Bladder microvascular endothelial cell (primary cell): ENCODE measurements around the gene MRPS21. TPM values are rescaled to one million over a fixed set of nuclear protein-coding genes. Genes with fewer than 3 reads are reported as not detected.

Experiments used
- total RNA-seq: library from RNA; depleted of rRNA; stranded (reverse); fragments of >200 nt; gene quantifications from 2 replicates; pipeline ENCODE4 v1.2.3, GENCODE V29; 2014

Gene MRPS21
- total RNA-seq, result 51.5 and 75.6 TPM in 2 replicates

GRCh38 chr1:150293433-150294253 is at the start of gene MRPS21:
Gene MRPS21, plus strand, starts transcription at chr1:150293861. Its CDS starts 506 bp downstream, at chr1:150294367.

GRCh38 chr1:150257624-150258585 is 35.8 kb upstream of the MRPS21 start, which contains the start of gene CA14:
Gene CA14, plus strand, starts transcription at chr1:150257774. Its CDS starts 355 bp downstream, at chr1:150258129.

GRCh38 chr1:150268705-150269403 is 24.8 kb upstream of the MRPS21 start, which contains the start of gene APH1A:
Gene APH1A, minus strand, starts transcription at chr1:150269016. Its CDS starts 206 bp downstream, at chr1:150268810.

GRCh38 chr1:150281758-150282557 is 11.7 kb upstream of the MRPS21 start, which contains the start of gene CIART:
Gene CIART, plus strand, starts transcription at chr1:150282554. Its CDS starts 714 bp downstream, at chr1:150283268.

Other genes with a start within 250 kb of the MRPS21 start
- 18.6 and 43.3 TPM in 2 replicates for gene VPS45, start 226.1 kb upstream of the MRPS21 start, total RNA-seq
- gene PLEKHO1, start 143.9 kb upstream of the MRPS21 start, total RNA-seq, result 91.6 and 107 TPM in 2 replicates
- 19.4 and 26.1 TPM in 2 replicates for gene ANP32E, start 57.7 kb upstream of the MRPS21 start, total RNA-seq
- gene CA14, start 36.1 kb upstream of the MRPS21 start, total RNA-seq, result not detected in 2 replicates
- gene APH1A, start 24.8 kb upstream of the MRPS21 start, total RNA-seq, result 122 and 129 TPM in 2 replicates
- gene C1orf54, start 21.1 kb upstream of the MRPS21 start, total RNA-seq, result 32.9 and 85.2 TPM in 2 replicates
- gene CIART, start 11.3 kb upstream of the MRPS21 start, total RNA-seq, result 0.65 and 1.7 TPM in 2 replicates
- 33.8 and 47.1 TPM in 2 replicates for gene PRPF3, start 27.7 kb downstream of the MRPS21 start, total RNA-seq
- 3.7 and 8.7 TPM in 2 replicates for gene RPRD2, start 70.3 kb downstream of the MRPS21 start, total RNA-seq
- 7.4 and 11.5 TPM in 2 replicates for gene TARS2, start 193.6 kb downstream of the MRPS21 start, total RNA-seq
- 0.16 and 0.38 TPM in 2 replicates for gene ECM1, start 214.2 kb downstream of the MRPS21 start, total RNA-seq
- gene FALEC, start 221.9 kb downstream of the MRPS21 start, total RNA-seq, result not detected in 2 replicates